Amniotic stem cell (primary cell): ENCODE results near the gene SLC16A10.
"Not testable (repeated sequence)": the region's sequence is repeated elsewhere in the genome, so short reads cannot be mapped to it uniquely, and the experiment has no call there.

Experiments
- DNase-seq: peaks from one replicate; lab custom pipeline; 2025; lab: John Stamatoyannopoulos, UW

The SLC16A10 gene

DNA sequence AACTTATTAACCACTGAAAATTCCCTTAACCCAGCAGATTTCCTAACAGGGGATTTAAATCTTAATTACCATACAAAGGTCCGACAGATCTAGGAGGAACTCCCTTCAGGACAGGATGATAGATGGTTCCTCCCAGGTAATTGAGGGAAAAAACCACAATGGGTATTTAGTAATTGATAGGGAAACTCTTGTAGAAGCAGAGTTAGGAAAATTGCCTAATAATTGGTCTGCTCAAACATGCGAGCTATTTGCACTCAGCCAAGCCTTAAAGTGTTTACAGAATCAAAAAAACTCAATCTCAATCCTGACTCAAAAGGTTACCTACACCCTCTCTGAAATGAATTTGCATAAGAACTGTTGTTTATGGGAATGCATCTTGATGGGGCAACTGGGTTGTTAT lies 45.4 kb downstream of the SLC16A10 start:
- not testable (repeated sequence) for DNase-seq

DNA sequence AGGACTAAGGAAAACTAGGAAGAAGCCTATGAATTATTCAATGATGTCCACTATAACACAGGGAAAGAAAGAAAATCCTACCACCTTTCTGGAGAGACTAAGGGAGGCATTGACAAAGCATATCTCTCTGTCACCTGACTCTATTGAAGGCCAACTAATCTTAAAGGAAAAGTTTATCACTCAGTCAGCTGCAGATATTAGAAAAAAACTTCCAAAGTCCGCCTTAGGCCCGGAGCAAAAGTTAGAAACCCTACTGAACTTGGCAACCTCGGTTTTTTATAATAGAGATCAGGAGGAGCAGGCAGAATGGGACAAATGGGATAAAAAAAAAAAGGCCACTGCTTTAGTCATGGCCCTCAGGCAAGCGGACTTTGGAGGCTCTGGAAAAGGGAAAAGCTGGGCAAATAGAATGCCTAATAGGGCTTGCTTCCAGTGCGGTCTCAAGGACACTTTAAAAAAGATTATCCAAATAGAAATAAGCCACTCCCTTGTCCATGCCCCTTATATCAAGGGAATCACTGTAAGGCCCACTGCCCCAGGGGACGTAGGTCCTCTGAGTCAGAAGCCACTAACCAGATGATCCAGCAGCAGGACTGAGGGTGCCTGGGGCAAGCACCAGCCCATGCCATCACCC lies 47.0 kb downstream of the SLC16A10 start:
- DNase-seq, result not testable (repeated sequence)

DNA sequence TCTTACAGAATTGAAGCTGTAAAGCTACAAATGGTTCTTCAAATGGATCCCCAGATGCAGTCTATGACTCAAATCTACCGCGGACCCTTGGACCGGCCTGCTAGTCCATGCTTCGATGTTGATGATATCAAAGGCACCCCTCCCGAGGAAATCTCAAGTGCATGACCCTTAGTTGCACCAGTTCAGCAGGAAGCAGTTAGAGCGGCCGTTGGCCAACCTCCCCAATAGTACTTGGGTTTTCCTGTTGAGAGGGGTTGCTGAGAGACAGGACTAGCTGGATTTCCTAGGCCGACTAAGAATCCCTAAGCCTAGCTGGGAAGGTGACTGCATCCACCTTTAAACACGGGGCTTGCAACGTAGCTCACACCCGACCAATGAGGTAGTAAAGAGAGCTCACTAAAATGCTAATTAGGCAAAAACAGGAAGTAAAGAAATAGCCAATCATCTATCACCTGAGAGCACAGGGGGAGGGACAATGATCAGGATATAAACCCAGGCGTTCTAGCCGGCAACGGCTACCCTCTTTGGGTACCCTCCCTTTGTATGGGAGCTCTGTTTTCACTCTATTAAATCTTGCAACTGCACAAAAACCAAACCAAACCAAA lies 50.3 kb downstream of the SLC16A10 start:
- DNase-seq, result not testable (repeated sequence)

DNA sequence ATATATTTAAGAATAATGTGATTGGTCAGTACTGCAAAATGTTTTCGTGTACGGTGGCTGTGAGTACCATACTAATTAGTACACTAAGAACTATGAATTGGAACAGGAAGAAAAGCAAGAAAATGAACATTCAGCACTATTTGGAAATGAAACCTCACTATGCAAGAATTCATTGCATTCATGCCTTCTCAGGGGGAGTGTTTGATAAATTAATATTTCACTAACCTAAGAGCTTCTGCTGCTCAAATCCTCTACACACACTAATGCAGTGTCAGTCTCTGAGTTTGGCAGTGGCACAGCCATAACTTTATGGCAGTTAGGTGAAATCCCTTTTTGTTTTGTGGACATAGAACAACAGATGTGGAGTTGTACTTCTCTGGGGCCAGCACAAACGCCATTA lies 60.1 kb downstream of the SLC16A10 start:
- no peak for DNase-seq

DNA sequence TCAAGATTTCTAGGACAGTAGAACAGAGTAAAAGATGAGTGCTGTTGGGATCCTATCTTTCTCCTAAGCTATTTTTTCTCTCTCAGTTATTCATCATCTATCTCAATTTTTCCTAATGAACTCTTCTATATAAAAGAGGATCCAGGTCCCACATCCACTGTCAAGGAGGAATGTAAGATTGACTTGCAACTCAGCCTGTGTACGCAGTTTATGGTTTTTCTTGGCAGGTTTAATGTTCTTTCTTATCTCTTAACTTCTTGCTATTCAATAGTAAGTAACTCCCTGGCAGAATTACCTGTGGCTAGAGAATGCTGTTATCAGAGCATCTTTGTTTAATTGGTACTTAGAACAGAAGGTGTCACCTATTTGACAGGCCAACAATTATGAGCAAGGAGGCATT lies 60.8 kb downstream of the SLC16A10 start:
- no peak for DNase-seq

DNA sequence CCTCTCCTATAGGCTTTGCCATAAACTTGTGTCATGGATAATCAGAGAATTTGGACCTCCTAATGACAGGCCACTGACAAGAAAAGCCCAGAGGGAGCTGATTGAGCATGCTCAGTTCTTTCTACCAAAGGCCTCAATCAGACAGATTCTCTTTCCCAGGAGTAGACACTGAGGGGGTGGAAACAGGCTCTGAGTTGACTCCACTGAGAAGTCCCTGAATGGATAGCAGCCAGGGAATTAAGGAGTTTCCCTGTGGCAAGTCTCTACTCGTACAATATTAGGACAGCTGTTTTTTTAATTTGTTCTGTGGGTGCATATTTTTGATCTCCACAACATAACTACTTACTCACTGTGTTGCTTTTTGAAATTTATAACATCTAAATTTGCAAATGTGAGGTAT lies 63.3 kb downstream of the SLC16A10 start:
- DNase-seq, result no peak

DNA sequence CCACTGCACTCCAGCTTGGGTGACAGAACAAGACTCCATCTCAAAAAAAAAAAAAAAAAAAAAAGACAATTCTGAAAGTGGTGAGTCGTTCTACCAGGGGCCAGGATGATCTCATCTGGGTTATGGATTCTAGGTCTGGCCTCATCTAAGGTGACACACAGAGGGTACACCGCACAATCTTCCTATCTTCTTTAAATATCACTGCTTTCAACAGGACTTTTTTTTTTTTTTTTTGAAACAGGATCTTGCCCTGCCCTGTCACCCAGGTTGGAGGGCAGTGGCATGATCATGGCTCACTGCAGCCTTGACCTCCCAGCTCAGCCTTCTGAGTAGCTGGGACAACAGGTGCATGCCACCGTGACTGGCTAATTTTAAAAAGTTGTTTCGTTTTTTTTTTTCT lies 67.7 kb downstream of the SLC16A10 start:
- no peak for DNase-seq

DNA sequence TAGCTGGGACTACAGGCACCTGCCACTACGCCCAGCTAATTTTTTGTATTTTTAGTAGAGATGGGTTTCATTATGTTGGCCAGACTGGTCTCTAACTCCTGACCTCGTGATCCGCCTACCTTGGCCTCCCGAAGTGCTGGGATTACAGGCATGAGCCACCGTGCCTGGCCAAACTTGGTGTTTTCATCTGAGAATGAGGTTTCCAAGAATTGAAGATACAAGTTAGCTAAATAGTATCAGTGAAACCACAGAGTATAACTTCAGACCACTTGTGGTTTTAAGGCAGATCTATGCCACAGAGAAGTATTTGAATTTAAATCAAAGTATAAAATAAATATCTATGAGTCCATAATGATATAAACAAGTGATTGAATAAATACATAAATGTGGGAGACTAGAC lies 70.1 kb downstream of the SLC16A10 start:
- DNase-seq, result no peak

DNA sequence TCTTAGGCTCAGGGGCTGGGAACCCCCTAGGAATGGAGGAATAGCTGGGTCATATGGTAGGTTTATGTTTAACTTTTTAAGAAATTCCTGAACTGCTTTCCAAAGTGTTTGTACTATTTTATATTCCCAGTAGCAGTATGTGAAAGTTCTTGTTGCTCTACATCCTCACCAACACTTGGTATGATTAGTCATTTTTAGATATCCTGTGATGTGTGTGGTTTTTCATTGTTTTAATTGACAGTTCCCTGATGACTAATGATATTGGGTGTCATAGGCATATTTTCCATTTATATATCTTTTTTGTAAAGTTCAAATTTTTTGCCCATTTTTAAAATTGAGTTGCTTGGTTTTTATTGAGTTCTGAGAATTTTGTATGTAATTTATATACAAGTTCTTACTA lies 72.3 kb downstream of the SLC16A10 start:
- DNase-seq, result no peak

DNA sequence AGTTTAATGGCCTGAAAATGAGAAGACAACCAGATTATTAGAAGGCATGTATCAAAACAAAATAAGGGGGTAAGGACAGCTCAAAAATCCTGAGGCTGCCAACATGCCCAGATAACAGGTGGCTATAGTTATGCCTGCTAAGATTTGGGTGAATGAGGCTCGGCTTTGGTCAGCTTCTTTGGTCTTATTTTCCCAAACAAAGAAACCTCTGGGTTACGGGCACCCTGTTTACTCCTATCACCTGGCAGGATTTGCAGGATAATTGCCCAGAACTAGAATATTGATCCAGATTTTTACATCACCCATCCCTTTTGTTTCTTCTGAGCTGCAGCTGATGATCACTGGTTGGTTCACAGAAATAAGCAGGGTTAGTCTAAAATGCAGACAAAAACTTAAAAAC lies 74.3 kb downstream of the SLC16A10 start:
- no peak for DNase-seq

DNA sequence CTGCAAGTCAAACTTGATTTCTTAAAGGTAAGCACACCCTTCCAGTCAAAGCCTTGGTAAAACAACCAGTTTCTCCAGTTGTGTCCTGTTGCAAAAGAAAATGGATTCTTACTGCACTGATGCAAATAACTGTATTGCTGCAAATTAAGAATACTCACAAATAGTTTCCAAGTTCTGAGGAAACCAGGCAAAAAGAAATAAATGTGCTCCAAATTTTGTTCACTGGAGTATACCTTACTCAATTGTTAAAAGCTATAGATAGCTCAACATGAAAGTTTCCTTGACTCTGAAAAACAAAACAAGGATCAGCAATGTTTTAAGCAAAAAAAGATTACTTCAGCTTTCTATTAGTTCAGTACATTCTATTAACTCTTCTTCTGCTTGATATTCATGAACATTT lies 75.2 kb downstream of the SLC16A10 start:
- no peak for DNase-seq

DNA sequence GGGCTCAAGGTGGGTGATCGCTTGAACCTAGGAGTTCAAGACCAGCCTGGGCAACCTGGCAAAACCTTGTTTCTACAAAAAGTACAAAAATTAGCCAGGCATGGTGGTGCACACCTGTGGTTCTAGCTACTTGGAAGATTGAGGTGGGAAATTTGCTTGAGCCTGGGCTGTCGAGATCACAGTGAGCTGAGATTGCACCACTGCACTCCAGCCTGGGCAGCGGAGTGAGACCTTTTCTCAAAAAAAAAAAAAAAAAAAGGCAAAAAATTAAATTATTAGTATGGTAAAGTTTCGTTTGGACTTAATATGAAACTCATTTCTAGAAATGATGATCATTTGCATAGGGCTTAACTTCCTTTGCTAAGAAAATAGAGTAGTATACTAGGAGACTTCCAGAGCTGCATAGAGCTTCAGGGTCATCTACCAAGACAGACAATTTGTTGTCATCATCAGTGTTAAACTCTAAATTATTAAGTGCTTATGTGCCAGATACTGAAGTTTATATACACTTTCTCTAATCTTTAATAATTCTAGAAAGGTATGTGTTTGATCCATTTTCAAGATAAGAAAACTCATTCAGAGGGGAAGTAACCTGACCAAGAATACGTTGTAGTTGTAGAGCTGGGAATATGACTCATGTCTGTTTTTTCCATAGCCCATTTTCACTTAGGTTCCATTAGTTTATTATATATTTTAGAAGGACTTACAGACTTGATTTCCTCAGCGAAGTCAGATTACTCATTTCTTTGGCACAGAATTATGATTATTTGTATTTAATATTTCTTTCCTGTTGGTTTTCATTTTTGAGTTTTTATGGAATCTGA lies 84.5 kb downstream of the SLC16A10 start:
- no peak for DNase-seq

DNA sequence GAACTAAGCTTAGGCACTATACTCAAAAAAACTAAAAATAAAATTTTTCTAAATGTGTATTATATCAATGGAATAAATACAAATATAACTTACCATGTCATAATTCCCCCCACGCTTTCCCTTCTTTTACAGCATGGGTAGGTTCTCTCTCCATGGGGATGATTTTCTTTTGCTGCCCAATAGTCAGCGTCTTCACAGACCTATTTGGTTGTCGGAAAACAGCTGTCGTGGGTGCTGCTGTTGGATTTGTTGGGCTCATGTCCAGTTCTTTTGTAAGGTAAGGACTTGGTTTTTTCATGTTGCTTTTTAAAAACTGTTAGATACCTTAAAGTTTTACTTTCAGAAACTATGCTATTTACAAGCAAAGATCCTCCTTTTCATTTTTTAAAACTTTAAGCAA lies 85.3 kb downstream of the SLC16A10 start:
- no peak for DNase-seq

DNA sequence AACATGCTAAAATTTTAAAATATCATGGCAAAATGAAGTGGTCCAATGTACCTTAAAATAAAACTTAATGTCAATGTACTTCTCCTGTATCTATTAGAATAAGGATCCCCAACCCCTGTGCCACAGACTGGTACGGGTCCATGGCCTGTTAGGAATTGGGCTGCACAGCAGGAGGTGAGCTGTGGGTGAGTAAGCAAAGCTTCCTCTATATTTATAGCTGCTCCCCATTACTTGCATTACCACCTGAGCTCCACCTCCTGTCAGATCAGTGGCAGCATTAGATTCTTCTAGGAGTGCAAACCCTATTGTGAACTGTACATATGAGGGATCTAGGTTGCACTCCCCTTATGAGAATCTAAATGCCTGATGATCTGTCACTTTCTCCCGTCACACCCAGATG lies 86.0 kb downstream of the SLC16A10 start:
- DNase-seq, result no peak

DNA sequence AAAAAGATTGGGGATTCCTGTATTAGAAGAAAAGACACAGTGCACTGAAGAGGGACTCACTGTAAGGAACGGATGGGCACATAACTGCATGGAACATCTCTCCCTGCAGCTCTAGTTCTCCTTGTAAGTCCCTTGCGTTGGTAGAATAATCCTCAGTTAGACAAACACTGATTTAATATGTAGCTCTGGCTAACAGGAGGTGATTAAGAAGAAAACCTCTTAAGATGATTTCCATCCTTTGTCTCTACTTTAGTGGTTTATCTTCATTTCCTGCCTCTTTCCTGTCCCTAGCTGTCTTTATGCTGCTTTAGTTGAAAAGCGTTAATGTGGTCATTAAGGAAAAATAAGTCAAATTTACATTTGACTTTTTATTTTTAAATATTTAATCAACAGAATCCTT lies 86.6 kb downstream of the SLC16A10 start:
- no peak for DNase-seq

DNA sequence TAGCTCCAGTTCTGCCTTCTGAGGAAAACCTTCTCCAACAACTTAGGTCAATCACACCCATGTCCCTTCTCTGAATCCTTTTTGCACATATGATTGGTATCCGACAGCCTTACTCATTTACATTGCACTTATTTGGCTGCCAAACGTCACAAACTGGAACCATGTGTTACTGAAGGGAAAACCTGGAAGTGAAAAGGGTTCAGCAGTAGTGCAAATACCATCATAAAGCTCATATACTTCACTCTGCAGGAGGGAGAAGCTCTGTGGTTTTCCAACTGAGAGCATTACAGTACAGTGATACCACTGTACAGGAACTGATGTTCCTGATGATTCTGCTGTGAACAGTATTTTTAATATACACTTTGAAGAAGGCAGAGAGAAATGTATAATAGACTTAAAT lies 87.8 kb downstream of the SLC16A10 start:
- no peak for DNase-seq

DNA sequence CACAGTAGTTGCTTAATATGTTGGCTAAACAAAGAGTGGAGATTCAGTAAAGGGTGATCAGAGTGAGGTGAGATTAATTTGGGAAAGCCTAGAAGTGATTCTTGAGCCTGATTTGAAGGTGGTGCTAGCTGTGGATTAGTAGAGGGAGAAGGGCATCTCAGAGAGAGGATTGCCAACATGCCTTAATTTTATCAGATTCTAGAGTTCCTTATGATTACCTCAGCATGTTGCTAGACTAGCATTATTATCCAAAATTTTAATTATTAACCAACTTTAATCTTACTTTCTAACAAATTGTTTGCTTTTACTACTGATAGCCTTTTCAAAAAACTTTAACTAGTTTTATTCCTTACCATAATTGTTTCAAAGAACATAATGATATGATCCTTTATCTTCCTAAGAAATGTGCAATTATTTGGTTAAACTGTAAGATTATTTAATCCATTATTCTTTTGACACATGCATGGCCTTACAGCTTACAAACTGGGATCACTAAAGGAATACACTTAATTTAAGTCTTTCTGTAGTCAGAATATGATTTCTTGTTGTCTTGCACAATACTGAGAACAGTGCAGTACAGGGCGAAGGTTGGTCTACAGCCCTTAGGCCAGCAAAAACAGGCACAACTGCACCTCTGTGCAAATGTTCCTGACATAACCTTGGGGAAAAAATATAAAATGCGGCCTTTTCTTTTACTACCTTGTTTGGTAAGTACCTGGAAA lies 88.9 kb downstream of the SLC16A10 start:
- DNase-seq, result no peak

DNA sequence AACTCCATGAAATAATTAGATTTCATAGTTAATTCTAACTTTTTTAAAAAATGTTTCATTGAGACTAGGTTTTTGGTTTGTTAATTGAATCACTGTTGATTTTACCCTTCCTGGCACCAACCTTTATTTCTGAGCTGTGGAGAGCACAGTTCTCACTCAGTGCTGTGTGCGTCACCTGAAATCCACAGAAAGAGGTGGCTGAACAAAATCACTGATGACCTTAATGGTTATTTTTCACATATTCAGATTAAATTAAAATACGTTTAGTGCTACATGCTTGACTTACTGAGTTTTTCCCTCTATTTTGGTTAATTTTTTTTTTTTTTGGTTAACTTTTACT lies 89.4 kb downstream of the SLC16A10 start:
- DNase-seq, result no peak

DNA sequence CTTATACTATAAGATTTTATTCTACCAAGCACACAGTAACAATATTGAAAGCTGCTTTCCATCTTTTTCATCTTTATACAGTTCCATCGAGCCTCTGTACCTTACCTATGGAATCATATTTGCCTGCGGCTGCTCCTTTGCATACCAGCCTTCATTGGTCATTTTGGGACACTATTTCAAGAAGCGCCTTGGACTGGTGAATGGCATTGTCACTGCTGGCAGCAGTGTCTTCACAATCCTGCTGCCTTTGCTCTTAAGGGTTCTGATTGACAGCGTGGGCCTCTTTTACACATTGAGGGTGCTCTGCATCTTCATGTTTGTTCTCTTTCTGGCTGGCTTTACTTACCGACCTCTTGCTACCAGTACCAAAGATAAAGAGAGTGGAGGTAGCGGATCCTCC lies 89.8 kb downstream of the SLC16A10 start:
- no peak for DNase-seq

DNA sequence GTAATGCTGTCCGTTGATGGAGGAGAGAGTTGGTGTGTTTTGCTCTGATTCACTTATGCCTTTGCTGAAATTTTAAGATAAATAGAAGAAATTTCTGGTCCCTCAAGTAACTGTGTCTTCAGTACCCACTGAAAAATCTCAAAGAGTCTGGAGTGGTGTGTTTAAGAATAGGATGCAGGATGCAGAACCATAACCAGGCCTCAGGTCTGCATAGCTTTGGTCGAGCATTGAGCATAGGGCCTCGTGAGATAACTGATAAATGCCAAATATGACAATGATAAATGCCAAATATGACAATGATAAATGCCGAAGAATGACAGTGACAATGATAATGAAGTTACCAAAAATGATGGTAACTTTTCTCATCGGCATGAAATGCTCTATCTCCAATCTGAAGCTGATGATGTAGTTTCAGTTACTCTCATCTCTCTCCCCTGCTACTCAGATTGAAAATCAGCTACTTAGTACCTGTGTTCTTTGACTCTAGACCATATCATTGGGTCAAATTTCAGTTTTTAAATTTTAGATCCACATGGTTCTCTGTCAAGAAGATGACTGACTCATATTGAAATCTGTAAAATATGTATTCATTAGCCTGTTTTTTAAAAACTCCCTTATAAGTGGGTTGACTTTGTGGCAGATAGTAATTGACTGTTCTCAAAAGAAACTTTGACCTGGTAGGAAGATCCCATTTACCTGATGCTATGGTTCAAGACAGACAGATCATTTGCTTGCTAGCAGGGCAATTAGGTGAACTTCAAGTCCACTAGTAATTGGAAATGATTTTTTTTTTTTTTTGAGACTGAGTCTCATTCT lies 96.6 kb downstream of the SLC16A10 start:
- DNase-seq, result no peak

DNA sequence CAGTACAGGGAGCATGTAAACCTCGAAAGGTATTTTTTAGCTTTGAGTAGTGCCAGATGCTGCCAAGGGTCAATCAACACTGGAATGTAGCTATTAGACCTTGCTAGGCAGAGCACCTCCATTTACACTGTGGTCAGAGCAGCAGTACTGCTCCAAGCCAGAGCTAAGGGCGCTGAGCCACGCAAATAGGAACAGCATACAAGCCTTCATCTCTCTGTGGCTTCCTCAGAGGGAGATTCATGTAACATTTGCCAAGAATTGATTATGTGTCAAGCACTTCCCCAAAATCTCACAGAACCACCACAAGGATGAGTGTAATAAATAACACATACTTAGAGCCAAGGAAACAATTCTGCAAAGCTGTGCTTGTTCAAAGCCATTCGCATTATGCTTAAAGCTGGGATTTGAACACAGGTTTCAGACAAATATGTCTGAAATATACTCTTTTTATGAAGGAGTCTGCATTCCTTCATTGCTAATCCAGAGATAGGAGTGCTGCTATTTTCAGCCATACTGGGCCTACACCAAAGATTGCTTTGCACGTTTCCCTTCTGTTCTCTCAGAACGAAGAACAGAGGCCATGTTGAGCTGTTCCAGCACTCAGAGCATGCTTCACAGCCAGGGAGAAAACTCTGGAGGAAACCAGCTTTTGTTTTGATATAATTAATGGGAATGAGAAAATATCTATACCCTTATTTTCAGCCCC lies 97.7 kb downstream of the SLC16A10 start:
- no peak for DNase-seq
